IMR-90 (cell line): Measurements from ENCODE around the gene UPK3A. TPM values are rescaled to one million over a fixed set of nuclear protein-coding genes. Genes with fewer than 3 reads are reported as not detected.
A peak's percentile ranks its signal among the peaks of the same experiment; 100 is the strongest.

Experiments
- ATAC-seq: fragments of 200-7000 bp; cut with Tn5 transposase; 2 replicates; pipeline ENCODE4 v1.9.1; 2020; ENCODE audit warnings: low read depth, mild to moderate bottlenecking, moderate library complexity
- BruUV-seq: library from RNA; stranded (reverse); fragments of 400-500 nt; replicated peaks from 2 replicates; lab custom pipeline; 2021; lab: Mats Ljungman, UMichigan
- CTCF ChIA-PET: fragments of 300-600 bp; formaldehyde crosslinking; extraction: SDS; loops from one replicate; lab custom pipeline; 2021; ENCODE audit warnings: antibody characterized with exemption; lab: Yijun Ruan, JAX
- POLR2A ChIA-PET: fragments of 300-600 bp; sonication (Branson Sonifier 250); formaldehyde crosslinking; loops from one replicate; lab custom pipeline; 2022; ENCODE audit warnings: antibody characterized with exemption; ENCODE audit not compliant: unreplicated experiment; lab: Charles Lee
- DNase-seq: peaks from one replicate; pipeline ENCODE4 v3.0.0; 2013
- H2AFZ ChIP-seq: replicated peaks from 2 replicates; pipeline ENCODE3; 2013; ENCODE audit warnings: low read length, mild to moderate bottlenecking; ENCODE audit not compliant: poor library complexity
- H2AK5ac ChIP-seq: 2 replicates; pipeline ENCODE4 v1.6.1; 2013; ENCODE audit warnings: low read depth, low read length, inconsistent platforms
- H2AK9ac ChIP-seq: replicated peaks from 2 replicates; pipeline ENCODE3; 2013; ENCODE audit warnings: mild to moderate bottlenecking, low read depth, low read length, moderate library complexity; ENCODE audit not compliant: poor library complexity
- H2BK120ac ChIP-seq: 2 replicates; pipeline ENCODE4 v1.6.1; 2013; ENCODE audit warnings: low read depth, low read length, inconsistent platforms
- H2BK15ac ChIP-seq: 3 replicates; pipeline ENCODE4 v1.6.1; 2013; ENCODE audit warnings: low read depth, low read length, inconsistent platforms
- H2BK20ac ChIP-seq: 2 replicates; pipeline ENCODE4 v1.6.1; 2013; ENCODE audit warnings: low read depth, mild to moderate bottlenecking, inconsistent platforms, low read length, moderate library complexity
- H2BK5ac ChIP-seq: 2 replicates; pipeline ENCODE4 v1.6.1; 2013; ENCODE audit warnings: mild to moderate bottlenecking, low read depth, low read length, inconsistent platforms; ENCODE audit not compliant: poor library complexity, severe bottlenecking
- H3K14ac ChIP-seq: replicated peaks from 2 replicates; pipeline ENCODE4 v1.6.1; 2013; ENCODE audit warnings: low read depth, low read length, inconsistent platforms
- H3K18ac ChIP-seq: 2 replicates; pipeline ENCODE4 v1.6.1; 2013; ENCODE audit warnings: low read depth, low read length, control low read depth
- H3K23ac ChIP-seq: 2 replicates; pipeline ENCODE4 v1.6.1; 2013; ENCODE audit warnings: low read depth, low read length, inconsistent platforms
- H3K27ac ChIP-seq: 2 replicates; pipeline ENCODE4 v1.5.1; 2013; ENCODE audit warnings: mild to moderate bottlenecking, control low read depth, low read length; ENCODE audit not compliant: insufficient read depth
- H3K27me3 ChIP-seq: 2 replicates; pipeline ENCODE4 v1.6.1; 2013; ENCODE audit warnings: low read length; ENCODE audit not compliant: control insufficient read depth, insufficient read depth
- H3K36me3 ChIP-seq: 2 replicates; pipeline ENCODE4 v1.6.1; 2013; ENCODE audit warnings: low read length, mixed read lengths; ENCODE audit not compliant: control insufficient read depth, insufficient read depth
- H3K4ac ChIP-seq: 2 replicates; pipeline ENCODE4 v1.6.1; 2013; ENCODE audit warnings: low read depth, low read length, inconsistent platforms
- H3K4me1 ChIP-seq: 2 replicates; pipeline ENCODE4 v1.6.1; 2013; ENCODE audit warnings: low read length, mixed read lengths; ENCODE audit not compliant: control insufficient read depth, insufficient read depth
- H3K4me2 ChIP-seq: 2 replicates; pipeline ENCODE4 v1.6.1; 2013; ENCODE audit warnings: low read depth, mild to moderate bottlenecking, control low read depth, low read length, moderate library complexity
- H3K4me3 ChIP-seq: 2 replicates; pipeline ENCODE4 v1.5.1; 2013; ENCODE audit warnings: low read depth, mild to moderate bottlenecking, control low read depth, low read length, moderate library complexity; ENCODE audit not compliant: insufficient read depth
- H3K56ac ChIP-seq: 2 replicates; pipeline ENCODE4 v1.6.1; 2013; ENCODE audit warnings: low read length, inconsistent platforms; ENCODE audit not compliant: insufficient read depth; ENCODE audit errors: extremely low read depth
- H3K79me1 ChIP-seq, 2 experiments: 2 replicates each; pipeline ENCODE4 v1.6.1; 2013; ENCODE audit warnings: low read length in 2 of 2, inconsistent platforms in 1 of 2, low read depth in 1 of 2
- H3K9ac ChIP-seq: 2 replicates; pipeline ENCODE4 v1.6.1; 2013; ENCODE audit warnings: low read depth, low read length, control low read depth
- H3K9me1 ChIP-seq: 2 replicates; pipeline ENCODE4 v1.6.1; 2013; ENCODE audit warnings: low read length, inconsistent platforms; ENCODE audit not compliant: insufficient read depth
- H3K9me3 ChIP-seq: 2 replicates; pipeline ENCODE4 v1.6.1; 2013; ENCODE audit warnings: low read length; ENCODE audit not compliant: control insufficient read depth, insufficient read depth
- H4K20me1 ChIP-seq: 2 replicates; pipeline ENCODE4 v1.6.1; 2013; ENCODE audit warnings: low read length, inconsistent platforms; ENCODE audit not compliant: insufficient read depth
- H4K5ac ChIP-seq: 2 replicates; pipeline ENCODE4 v1.6.1; 2013; ENCODE audit warnings: mild to moderate bottlenecking, low read depth, low read length, control low read depth
- H4K8ac ChIP-seq, 2 experiments: 2 replicates each; pipeline ENCODE4 v1.6.1; 2013; ENCODE audit warnings: low read depth in 2 of 2, low read length in 2 of 2, control low read depth in 1 of 2, inconsistent platforms in 1 of 2
- H4K91ac ChIP-seq: 2 replicates; pipeline ENCODE4 v1.6.1; 2013; ENCODE audit warnings: low read depth, low read length, inconsistent platforms; ENCODE audit not compliant: insufficient read depth
- CEBPB ChIP-seq: IDR thresholded peaks from 2 replicates; pipeline ENCODE4 v1.6.1; 2012; ENCODE audit warnings: low read depth, low read length, improper control_type of control experiment
- CHD1 ChIP-seq: IDR thresholded peaks from 2 replicates; pipeline ENCODE4 v1.6.1; 2012; ENCODE audit warnings: low read depth, low read length, improper control_type of control experiment
- MAZ ChIP-seq: IDR thresholded peaks from 2 replicates; pipeline ENCODE4 v1.6.1; 2012; ENCODE audit warnings: low read depth, mild to moderate bottlenecking, low read length, improper control_type of control experiment, moderate library complexity, borderline replicate concordance
- POLR2A ChIP-seq: IDR thresholded peaks from 2 replicates; pipeline ENCODE4 v1.6.1; 2012; ENCODE audit warnings: mild to moderate bottlenecking, low read depth, low read length
- RFX5 ChIP-seq: IDR thresholded peaks from 2 replicates; pipeline ENCODE4 v1.8.0; 2012; ENCODE audit warnings: low read depth, mild to moderate bottlenecking, low read length, moderate library complexity
- SMC3 ChIP-seq: fragments of 150-350 bp; IDR thresholded peaks from 2 replicates; pipeline ENCODE4 v1.6.1; 2016; ENCODE audit warnings: low read depth, mild to moderate bottlenecking, antibody characterized with exemption, low read length, moderate library complexity
- WGBS, 2 experiments: methylation state at CpG; one replicate each; pipeline versions ENCODE4 v1.1.5 to v1.1.7; 2013; ENCODE audit warnings: missing lambda C conversion rate in 2 of 2; ENCODE audit not compliant: insufficient read length in 1 of 2; ENCODE audit errors: extremely low coverage in 2 of 2; 5-methylcytosine and 5-hydroxymethylcytosine counted together
- dilution Hi-C: fragments of 300-500 bp; cut with HindIII; formaldehyde crosslinking; loops from one replicate; pipeline ENCODE4 v1.14.3; 2018; ENCODE audit warnings: low sequenced_read_pairs; ENCODE audit not compliant: unreplicated experiment
- in situ Hi-C: fragments of 300-500 bp; cut with MboI; formaldehyde crosslinking; loops from 3 replicates; pipeline ENCODE4 v1.14.3; 2019; ENCODE audit warnings: low sequenced_read_pairs, inconsistent platforms, mixed read lengths
- intact Hi-C: fragments of 100-400 bp; cut with micrococcal nuclease; formaldehyde crosslinking; loops from 2 replicates; pipeline ENCODE4 v1.10.0; 2022
- polyA plus RNA-seq, 3 experiments: library from polyadenylated mRNA; depleted of rRNA; stranded (reverse); fragments of >200 nt; gene quantifications; 2 replicates each; pipeline ENCODE4 v1.2.3, GENCODE V29; 2012; ENCODE audit warnings: low replicate concordance in 1 of 3
- total RNA-seq: library from RNA; depleted of rRNA; stranded (reverse); fragments of >200 nt; gene quantifications from 2 replicates; pipeline ENCODE4 v1.2.3, GENCODE V29; 2012

UPK3A gene
- total and polyA plus RNA-seq, 2 of the 4 experiments (the other 2 are of a cell fraction), result not detected

DNA sequence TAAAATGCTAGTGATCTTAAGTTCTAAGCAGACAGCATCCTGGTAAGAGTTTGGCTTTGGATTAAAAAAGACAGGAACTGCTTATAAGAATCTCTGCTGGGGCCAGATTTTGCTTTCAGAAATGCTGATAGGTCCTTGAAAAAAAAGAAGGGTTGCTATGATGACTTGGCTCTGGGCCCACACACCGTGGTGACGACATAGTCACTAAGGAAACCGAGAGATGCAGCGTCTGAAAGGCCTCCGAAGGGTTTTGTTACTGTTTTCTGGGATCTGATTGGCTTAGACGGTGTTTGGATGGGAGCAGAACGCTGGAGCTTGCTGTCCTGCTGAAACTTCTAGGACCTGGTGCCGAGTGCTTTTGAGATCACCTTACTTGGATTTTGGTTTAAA lies 33.4 kb downstream of the UPK3A start:
- peak overlapping the region; percentile 75 to 77 for H4K8ac ChIP-seq
- 0 out of 2 replicates have a peak overlapping the region, but pooled peaks have one; percentile 10 for H3K14ac ChIP-seq
- H3K9me1 ChIP-seq, result peaks cover 20% of the 10 kb centered on the region
- H4K5ac ChIP-seq, result peak overlapping the region; percentile 63
- no peaks in the 10 kb centered on the region for H3K27me3 ChIP-seq
- peaks cover 24% of the 10 kb centered on the region; the same call in 1 of the 2 replicates for H4K20me1 ChIP-seq
- peak overlapping the region; percentile 60; the same call in 1 of the 2 replicates for H2BK120ac ChIP-seq
- peaks cover 8% of the 10 kb centered on the region for H3K36me3 ChIP-seq
- H3K4me3 ChIP-seq, result peak overlapping the region; percentile 10; the same call in 1 of the 2 replicates
- peak overlapping the region; percentile 75 for H3K27ac ChIP-seq
- H3K23ac ChIP-seq, result peak overlapping the region; percentile 53; the same call in 1 of the 2 replicates
- H3K18ac ChIP-seq, result peak overlapping the region; percentile 77
- CTCF ChIA-PET, result interaction anchor here (0.6 to 1.4 kb wide), 2 partner anchors 18 to 322 kb away, joined by 3 read pairs; no protein-coding TSS in a partner anchor
- peak overlapping the region; percentile 43; the same call in 1 of the 3 replicates for H2BK15ac ChIP-seq
- H4K91ac ChIP-seq, result peak overlapping the region; percentile 33; the same call in 1 of the 2 replicates
- in situ Hi-C loops, result no loop called here
- peaks cover 22% of the 10 kb centered on the region for H3K4me1 ChIP-seq
- TF ChIP-seq SMC3 (no peak), RFX5 (peak; percentile 81; the same call in 1 of the 2 replicates), MAZ (no peak), CHD1 (no peak), CEBPB (peak; percentile 59; the same call in 1 of the 2 replicates), POLR2A (0 out of 2 replicates have a peak, but pooled peaks have one; percentile 10)
- peak overlapping the region; percentile 88; the same call in 1 of the 2 replicates for H3K4ac ChIP-seq
- intact Hi-C loops, result loop anchor here (1.0 kb wide), 1 partner anchor 235 kb away; no protein-coding TSS in a partner anchor
- H3K4me2 ChIP-seq, result peak overlapping the region; percentile 89
- POLR2A ChIA-PET, result interaction anchor here (1.0 kb wide), 1 partner anchor 10 kb away, joined by 3 read pairs; no protein-coding TSS in a partner anchor
- H2AK5ac ChIP-seq, result peak overlapping the region; percentile 54; the same call in 1 of the 2 replicates
- H3K56ac ChIP-seq, result peak overlapping the region; percentile 48; the same call in 1 of the 2 replicates
- no peaks in the 10 kb centered on the region for H3K9me3 ChIP-seq
- peak overlapping the region; percentile 84 for H2BK5ac ChIP-seq
- peak overlapping the region; percentile 35; the same call in 1 of the 2 replicates for H2BK20ac ChIP-seq
- BruUV-seq, result no TSS peak
- H3K9ac ChIP-seq, result peak overlapping the region; percentile 24; the same call in 1 of the 2 replicates
- H3K79me1 ChIP-seq, result peaks cover 29 to 77% of the 10 kb centered on the region in 2 experiments
- DNase-seq (peak; percentile 97), ATAC-seq (peak; percentile 79)
- WGBS, 2 experiments, result 1% methylated on average over 8 of the region's 8 CpGs; no CpG with 5 or more reads in 1 of the 2 experiments
- H2AK9ac ChIP-seq, result no peak overlapping the region
- dilution Hi-C loops, result no loop called here
- H2AFZ ChIP-seq, result peak overlapping the region; percentile 15
